Sigmoid colon (tissue), 4 donors: ENCODE data around the gene JAM2.

ENCODE experiments used
- CTCF ChIP-seq, 4 experiments: fragments of 450-650 bp in 3 of 4; fragments of 200-600 bp in 1 of 4; IDR thresholded peaks; one replicate each; pipeline ENCODE4 v1.5.1; 2016 to 2019; ENCODE audit warnings: antibody characterized with exemption in 4 of 4, mild to moderate bottlenecking in 3 of 4, moderate library complexity in 2 of 4
- EP300 ChIP-seq, 4 donors: sonication (generic); formaldehyde crosslinking; IDR thresholded peaks; one replicate each; pipeline ENCODE4 v1.6.1; 2017; ENCODE audit warnings: antibody characterized with exemption in 4 of 4
- POLR2A ChIP-seq, 2 donors: fragments of 450-650 bp; IDR thresholded peaks; one replicate each; pipeline ENCODE4 v1.6.1; 2016; ENCODE audit warnings: antibody characterized with exemption in 2 of 2, mild to moderate bottlenecking in 2 of 2, moderate library complexity in 2 of 2
- POLR2AphosphoS5 ChIP-seq, 4 donors: sonication (generic); formaldehyde crosslinking; IDR thresholded peaks; one replicate each; pipeline ENCODE4 v1.6.1; 2017; ENCODE audit warnings: antibody characterized with exemption in 4 of 4

GRCh38 chr21:25639551-25640201 is 618 bp downstream of the JAM2 start:
- peak in 1 of 4 experiments; percentile 34 for TF ChIP-seq CTCF (IDR thresholded peaks at IDR 0.05)
- TF ChIP-seq POLR2A (IDR thresholded peaks at IDR 0.05) = no peak
- peak in 2 of 4 donors; percentile 5 to 25 for TF ChIP-seq POLR2AphosphoS5 (IDR thresholded peaks at IDR 0.05)
- no peak for TF ChIP-seq EP300 (IDR thresholded peaks at IDR 0.05)
